Activated T-helper 2 cell treated with anti-CD3 and anti-CD28 coated beads, Interferon-gamma antibody, Interleukin-2, Interleukin-4, amounts not matched to agents 10 μg/mL and 5 μg/mL and 100 μg/mL, durations not matched to agents 14 hours and 24 hours and 36 hours (primary cell): Measurements from ENCODE around the gene GRK4. TPM values are rescaled to one million over a fixed set of nuclear protein-coding genes. Genes with fewer than 3 reads are reported as not detected.
"Not testable (repeated sequence)": the region's sequence is repeated elsewhere in the genome, so short reads cannot be mapped to it uniquely, and the experiment has no call there.

ENCODE experiments used
- DNase-seq: peaks from one replicate; pipeline ENCODE4 v3.0.0; 2021; ENCODE audit warnings: low spot score
- H3K27ac Mint-ChIP-seq: one replicate; pipeline ENCODE4 v1.8.0; 2021; ENCODE audit warnings: mixed read lengths
- H3K27me3 Mint-ChIP-seq: one replicate; pipeline ENCODE4 v1.8.0; 2021; ENCODE audit warnings: low read depth, mixed read lengths
- H3K36me3 Mint-ChIP-seq: one replicate; pipeline ENCODE4 v1.8.0; 2021; ENCODE audit warnings: low read depth, mixed read lengths
- H3K4me1 Mint-ChIP-seq: one replicate; pipeline ENCODE4 v1.8.0; 2021; ENCODE audit warnings: low read depth, mixed read lengths
- H3K4me3 Mint-ChIP-seq: one replicate; pipeline ENCODE4 v1.8.0; 2021; ENCODE audit warnings: low read depth, mild to moderate bottlenecking, moderate library complexity, mixed read lengths
- H3K9me3 Mint-ChIP-seq: one replicate; pipeline ENCODE4 v1.8.0; 2021; ENCODE audit warnings: mixed read lengths
- intact Hi-C: fragments of 100-400 bp; cut with micrococcal nuclease; formaldehyde crosslinking; loops from one replicate; pipeline ENCODE4 v1.15.1; 2023
- total RNA-seq: library from RNA; stranded (reverse); gene quantifications from 2 replicates; pipeline ENCODE4 v1.2.3, GENCODE V29; 2022

GRK4 gene
- total RNA-seq, 1 donor from 2014 or later, result 4.5 TPM

DNA sequence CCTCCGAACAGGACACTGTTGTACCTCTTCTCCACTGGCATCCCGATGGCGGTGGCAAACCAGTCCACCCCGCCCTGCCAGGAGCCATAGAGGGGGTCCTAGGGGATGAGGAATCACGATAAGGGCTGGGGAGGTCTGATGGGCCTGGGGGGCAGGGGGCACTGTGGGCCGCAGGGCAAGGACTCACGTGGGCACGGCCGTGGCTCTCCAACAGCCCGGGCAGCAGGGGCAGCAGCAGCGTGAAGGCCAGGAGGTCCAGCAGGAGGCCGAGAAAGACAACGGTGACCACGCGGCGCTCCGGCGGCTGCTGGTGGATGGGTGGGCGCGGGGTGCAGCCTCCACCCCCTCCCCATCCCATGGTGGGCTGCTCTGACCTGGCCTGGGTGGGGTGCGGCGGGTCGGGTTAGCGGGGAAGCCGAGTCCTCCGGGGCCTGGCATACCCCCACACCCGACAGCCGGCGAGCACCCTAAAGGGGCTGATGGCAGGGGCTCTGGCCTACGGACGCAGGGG, 29.8 kb upstream of the GRK4 start:
- intact Hi-C loops, result loop anchor here (2.0 kb wide), 1 partner anchor 397 kb away; the partner anchor contains the start of gene FAM193A

DNA sequence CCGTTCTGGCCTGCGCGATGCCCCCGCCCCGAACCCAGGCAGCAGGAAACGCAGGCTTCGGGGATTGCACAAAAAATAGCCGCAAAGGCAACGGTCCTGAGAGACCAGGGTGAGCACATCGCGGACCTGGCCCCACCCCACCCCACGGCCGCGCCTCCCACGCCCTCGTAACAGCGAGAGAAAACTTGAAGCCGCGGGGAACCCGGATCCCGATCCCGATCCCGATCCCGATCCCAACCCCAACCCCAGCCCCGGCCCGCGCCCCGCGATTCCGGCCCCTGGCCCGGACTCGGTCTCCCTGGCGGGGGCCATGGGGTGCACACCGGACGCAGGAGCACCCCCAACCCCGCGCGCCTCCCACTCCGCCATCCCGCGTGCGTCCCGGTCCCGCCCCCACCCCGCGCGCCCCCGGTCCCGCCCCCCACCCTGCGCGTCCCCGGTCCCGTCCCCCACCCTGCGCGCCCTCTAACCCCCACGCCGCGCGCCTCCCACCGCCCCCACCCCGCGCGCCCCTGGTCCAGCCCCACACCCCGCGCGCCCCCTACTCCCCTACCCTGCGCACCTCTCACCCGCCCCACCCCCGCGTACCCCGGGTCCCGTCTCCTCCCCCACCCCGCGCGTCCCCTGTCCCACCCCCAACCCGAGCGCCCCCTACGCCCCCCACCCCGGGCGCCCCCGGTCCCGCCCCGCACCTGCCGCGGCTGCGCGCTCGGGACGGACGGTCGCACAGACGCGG, 29.1 kb upstream of the GRK4 start:
- Mint-ChIP-seq H3K9me3 (no peaks in the 10 kb centered on the region), H3K36me3 (peaks cover 67% of the 10 kb centered on the region), H3K4me3 (peak overlapping the region; percentile 87), H3K27ac (peak overlapping the region; percentile 49), H3K4me1 (peaks cover 41% of the 10 kb centered on the region), H3K27me3 (no peaks in the 10 kb centered on the region)
- no peak for DNase-seq
- intact Hi-C loops, result loop anchor here (2.0 kb wide), 1 partner anchor 397 kb away; the partner anchor contains the start of gene FAM193A

More for the DNA sequence above, 29.8 kb upstream of the GRK4 start:
- no peak for DNase-seq
- peak overlapping the region; percentile 96 for H3K4me3 Mint-ChIP-seq
- no peaks in the 10 kb centered on the region for H3K27me3 Mint-ChIP-seq
- no peaks in the 10 kb centered on the region for H3K9me3 Mint-ChIP-seq
- H3K27ac Mint-ChIP-seq, result peak overlapping the region; percentile 96
- peaks cover 67% of the 10 kb centered on the region for H3K36me3 Mint-ChIP-seq
- peaks cover 36% of the 10 kb centered on the region for H3K4me1 Mint-ChIP-seq

- Mint-ChIP-seq H3K9me3 (no peaks in the 10 kb centered on the region), H3K4me3 (peak overlapping the region; percentile 87), H3K4me1 (peaks cover 43% of the 10 kb centered on the region), H3K36me3 (peaks cover 66% of the 10 kb centered on the region), H3K27ac (peak overlapping the region; percentile 89), H3K27me3 (no peaks in the 10 kb centered on the region)
- DNase-seq, result peak; percentile 93
- intact Hi-C loops, result loop anchor here (2.0 to 5.0 kb wide), 4 partner anchors 93 to 673 kb away; partner anchors contain the start of genes ADD1, FAM193A and MXD4
Observed at GRCh38 chr4:2934813-2935761, 28.3 kb upstream of the GRK4 start.

DNA sequence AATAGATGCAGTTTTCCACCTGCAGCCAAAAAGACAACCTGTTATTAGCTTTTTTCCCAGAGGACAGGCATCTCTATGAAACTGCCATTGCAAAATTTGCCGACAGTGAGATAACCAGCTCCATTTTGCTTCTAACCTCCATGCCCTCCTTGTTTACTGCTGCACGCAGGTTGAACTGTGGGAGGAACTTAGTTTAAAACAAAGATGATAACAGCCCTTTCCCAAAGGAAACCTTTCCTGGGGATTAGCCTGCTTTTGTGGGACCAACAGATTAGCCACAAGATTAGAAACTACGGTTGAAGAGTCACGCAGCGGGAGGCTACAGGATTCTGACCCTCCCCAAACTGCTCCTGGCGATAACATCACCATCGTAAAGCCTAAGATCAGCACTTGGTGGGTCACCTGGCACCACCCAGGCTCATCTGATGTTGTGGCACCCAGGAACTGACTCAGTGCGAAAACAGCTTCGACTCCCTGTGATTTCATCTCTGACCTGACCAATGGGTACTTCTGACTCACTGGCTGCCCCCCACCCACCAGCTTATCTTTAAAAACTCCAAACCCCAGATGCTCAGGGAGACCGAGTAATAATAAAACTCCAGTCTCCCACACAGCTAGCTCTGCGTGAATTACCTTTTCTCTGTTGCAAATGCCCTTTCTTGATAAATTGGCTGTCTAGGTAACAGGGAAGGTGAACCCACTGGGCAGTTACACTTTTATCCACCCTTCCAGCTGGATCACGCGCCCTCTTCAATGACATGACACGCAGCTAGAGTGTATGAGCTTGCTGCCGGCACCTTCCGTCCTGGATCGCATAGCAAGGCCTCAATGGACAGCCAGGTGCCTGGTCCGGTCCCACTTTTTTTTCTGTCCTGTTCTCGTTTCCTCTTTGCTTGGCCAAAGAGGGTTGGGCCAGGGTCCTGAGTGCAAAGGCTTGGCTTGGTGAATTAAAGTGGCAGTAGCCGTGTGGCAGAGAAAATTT, 27.3 kb upstream of the GRK4 start:
- intact Hi-C loops, result loop anchor here (1.0 to 5.0 kb wide), 8 partner anchors 18 to 674 kb away; partner anchors contain the start of genes ADD1, FAM193A and MXD4
- no peaks in the 10 kb centered on the region for H3K9me3 Mint-ChIP-seq
- peak overlapping the region; percentile 89 for H3K27ac Mint-ChIP-seq
- H3K36me3 Mint-ChIP-seq, result peaks cover 70% of the 10 kb centered on the region
- peak; percentile 62 for DNase-seq
- H3K4me3 Mint-ChIP-seq, result peak overlapping the region; percentile 87
- no peaks in the 10 kb centered on the region for H3K27me3 Mint-ChIP-seq
- peaks cover 43% of the 10 kb centered on the region for H3K4me1 Mint-ChIP-seq

GRCh38 chr4:2936773-2937145, 26.6 kb upstream of the GRK4 start:
- intact Hi-C loops, result loop anchor here (1.0 to 5.0 kb wide), 7 partner anchors 18 to 674 kb away; partner anchors contain the start of genes ADD1 and MXD4
- H3K27ac Mint-ChIP-seq, result peak overlapping the region; percentile 89
- no peaks in the 10 kb centered on the region for H3K9me3 Mint-ChIP-seq
- H3K4me3 Mint-ChIP-seq, result peak overlapping the region; percentile 87
- DNase-seq, result no peak
- H3K4me1 Mint-ChIP-seq, result peaks cover 41% of the 10 kb centered on the region
- peaks cover 73% of the 10 kb centered on the region for H3K36me3 Mint-ChIP-seq
- H3K27me3 Mint-ChIP-seq, result no peaks in the 10 kb centered on the region

- Mint-ChIP-seq H3K27ac (peak overlapping the region; percentile 89), H3K4me1 (peaks cover 38% of the 10 kb centered on the region), H3K36me3 (peaks cover 71% of the 10 kb centered on the region), H3K27me3 (no peaks in the 10 kb centered on the region), H3K4me3 (peak overlapping the region; percentile 87), H3K9me3 (no peaks in the 10 kb centered on the region)
- intact Hi-C loops, result loop anchor here (5.0 kb wide), 3 partner anchors 95 to 675 kb away; partner anchors contain the start of genes ADD1 and MXD4
- DNase-seq, result no peak
Observed at GRCh38 chr4:2937146-2937857, 26.1 kb upstream of the GRK4 start.

DNA sequence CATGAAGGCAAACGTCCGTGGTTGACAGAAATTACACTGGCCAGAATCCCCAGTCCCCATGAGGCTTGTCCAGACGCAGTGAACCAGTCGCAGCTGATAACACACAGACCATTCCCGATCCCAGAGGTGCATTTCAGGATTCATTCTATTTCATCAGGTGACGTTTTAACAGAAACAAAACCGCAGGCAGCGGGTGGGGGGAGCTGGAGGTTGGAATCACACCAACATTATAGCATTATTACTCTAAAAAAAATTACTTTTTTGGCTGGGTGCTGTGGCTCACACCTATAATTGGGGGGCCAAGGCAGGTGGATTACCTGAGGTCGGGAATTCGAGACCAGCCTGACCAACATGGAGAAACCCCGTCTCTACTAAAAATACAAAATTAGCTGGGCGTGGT, 25.4 kb upstream of the GRK4 start:
- no peak for DNase-seq
- Mint-ChIP-seq H3K36me3 (peaks cover 73% of the 10 kb centered on the region), H3K4me1 (peaks cover 38% of the 10 kb centered on the region), H3K27ac (peak overlapping the region; percentile 89), H3K9me3 (no peaks in the 10 kb centered on the region), H3K4me3 (peak overlapping the region; percentile 5), H3K27me3 (no peaks in the 10 kb centered on the region)
- intact Hi-C loops, result loop anchor here (5.0 kb wide), 3 partner anchors 96 to 676 kb away; partner anchors contain the start of genes ADD1 and MXD4

DNA sequence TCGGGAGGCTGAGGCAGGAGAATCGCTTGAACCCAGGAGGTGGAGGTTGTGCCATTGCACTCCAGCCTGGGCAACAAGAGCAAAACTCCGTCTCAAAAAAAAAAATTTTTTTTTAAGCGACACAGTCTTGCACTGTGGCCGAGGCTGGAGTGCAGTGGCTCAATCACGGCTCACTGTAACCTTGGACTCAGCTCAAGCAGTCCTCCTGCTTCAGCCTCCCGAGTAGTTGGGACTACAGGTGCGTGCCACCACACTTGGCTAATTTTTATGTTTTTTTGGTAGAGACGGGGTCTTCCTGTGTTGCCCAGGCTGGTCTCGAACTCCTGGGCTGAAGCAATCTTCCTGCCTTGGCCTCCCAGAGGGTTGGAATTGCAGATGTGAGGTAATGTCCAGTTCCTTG, 25.0 kb upstream of the GRK4 start:
- Mint-ChIP-seq H3K4me1 (peaks cover 37% of the 10 kb centered on the region), H3K36me3 (peaks cover 73% of the 10 kb centered on the region)
- H3K27me3 Mint-ChIP-seq, H3K9me3 Mint-ChIP-seq, H3K4me3 Mint-ChIP-seq, H3K27ac Mint-ChIP-seq, DNase-seq: not testable (repeated sequence)
- intact Hi-C loops, result loop anchor here (5.0 kb wide), 3 partner anchors 96 to 676 kb away; partner anchors contain the start of genes ADD1 and MXD4

- H3K4me1 Mint-ChIP-seq, result peaks cover 38% of the 10 kb centered on the region
- DNase-seq, result no peak
- H3K27ac Mint-ChIP-seq, result peak overlapping the region; percentile 78
- H3K4me3 Mint-ChIP-seq, result no peak overlapping the region
- H3K9me3 Mint-ChIP-seq, result no peaks in the 10 kb centered on the region
- H3K27me3 Mint-ChIP-seq, result no peaks in the 10 kb centered on the region
- peaks cover 77% of the 10 kb centered on the region for H3K36me3 Mint-ChIP-seq
- intact Hi-C loops, result loop anchor here (5.0 kb wide), 3 partner anchors 97 to 677 kb away; partner anchors contain the start of genes ADD1 and MXD4
Observed at GRCh38 chr4:2938906-2939305, 24.5 kb upstream of the GRK4 start.

- peak overlapping the region; percentile 78 for H3K27ac Mint-ChIP-seq
- no peaks in the 10 kb centered on the region for H3K9me3 Mint-ChIP-seq
- no peak for DNase-seq
- peak overlapping the region; percentile 8 for H3K4me3 Mint-ChIP-seq
- peaks cover 84% of the 10 kb centered on the region for H3K36me3 Mint-ChIP-seq
- H3K27me3 Mint-ChIP-seq, result no peaks in the 10 kb centered on the region
- intact Hi-C loops, result loop anchor here (5.0 kb wide), 3 partner anchors 97 to 677 kb away; partner anchors contain the start of genes ADD1 and MXD4
- peaks cover 41% of the 10 kb centered on the region for H3K4me1 Mint-ChIP-seq
Observed at GRCh38 chr4:2939383-2940243, 23.8 kb upstream of the GRK4 start.
